Ishikawa (cell line): ENCODE results near the gene RGS7.

Experiments used
- CEBPB ChIP-seq: IDR thresholded peaks from 2 replicates; pipeline ENCODE4 v1.6.1; 2012
- CREB1 ChIP-seq: IDR thresholded peaks from 2 replicates; pipeline ENCODE4 v1.6.1; 2012; ENCODE audit warnings: low read depth
- EGR1 ChIP-seq: IDR thresholded peaks from 2 replicates; pipeline ENCODE4 v1.6.1; 2012
- EP300 ChIP-seq: IDR thresholded peaks from 2 replicates; pipeline ENCODE4 v1.6.1; 2012; ENCODE audit warnings: borderline replicate concordance
- FOXM1 ChIP-seq: IDR thresholded peaks from 2 replicates; pipeline ENCODE4 v1.6.1; 2012; ENCODE audit warnings: low read depth, borderline replicate concordance
- NFIC ChIP-seq: IDR thresholded peaks from 2 replicates; pipeline ENCODE4 v1.6.1; 2012
- RAD21 ChIP-seq: IDR thresholded peaks from 2 replicates; pipeline ENCODE4 v1.6.1; 2012; ENCODE audit warnings: low read depth
- TAF1 ChIP-seq: IDR thresholded peaks from 2 replicates; pipeline ENCODE4 v1.6.1; 2012; ENCODE audit warnings: low read depth, mild to moderate bottlenecking
- TCF12 ChIP-seq: IDR thresholded peaks from 2 replicates; pipeline ENCODE4 v1.6.1; 2012; ENCODE audit warnings: low read depth
- TEAD4 ChIP-seq: IDR thresholded peaks from 2 replicates; pipeline ENCODE4 v1.6.1; 2012
- YY1 ChIP-seq: IDR thresholded peaks from 2 replicates; pipeline ENCODE4 v1.6.1; 2012; ENCODE audit warnings: low read depth
- ZBTB7A ChIP-seq: IDR thresholded peaks from 2 replicates; pipeline ENCODE4 v1.6.1; 2012; ENCODE audit warnings: low read depth
- TF ChIP-seq, protein P1 (sequence below): IDR thresholded peaks from 2 replicates; pipeline ENCODE4 v1.6.1; 2012
- TF ChIP-seq, protein P2 (sequence below): IDR thresholded peaks from 2 replicates; pipeline ENCODE4 v1.6.1; 2012; ENCODE audit warnings: low read depth, mild to moderate bottlenecking
- TF ChIP-seq, protein P3 (sequence below): IDR thresholded peaks from 2 replicates; pipeline ENCODE4 v1.6.1; 2012

The RGS7 gene

GRCh38 chr1:241356519-241357365, at the start of gene RGS7:
RGS7 (minus strand) TSS chr1:241357205.
- TF ChIP-seq, protein P1, sequence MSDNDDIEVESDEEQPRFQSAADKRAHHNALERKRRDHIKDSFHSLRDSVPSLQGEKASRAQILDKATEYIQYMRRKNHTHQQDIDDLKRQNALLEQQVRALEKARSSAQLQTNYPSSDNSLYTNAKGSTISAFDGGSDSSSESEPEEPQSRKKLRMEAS = peak; percentile 41; the same call in 1 of the 2 replicates
- TF ChIP-seq, protein P2, sequence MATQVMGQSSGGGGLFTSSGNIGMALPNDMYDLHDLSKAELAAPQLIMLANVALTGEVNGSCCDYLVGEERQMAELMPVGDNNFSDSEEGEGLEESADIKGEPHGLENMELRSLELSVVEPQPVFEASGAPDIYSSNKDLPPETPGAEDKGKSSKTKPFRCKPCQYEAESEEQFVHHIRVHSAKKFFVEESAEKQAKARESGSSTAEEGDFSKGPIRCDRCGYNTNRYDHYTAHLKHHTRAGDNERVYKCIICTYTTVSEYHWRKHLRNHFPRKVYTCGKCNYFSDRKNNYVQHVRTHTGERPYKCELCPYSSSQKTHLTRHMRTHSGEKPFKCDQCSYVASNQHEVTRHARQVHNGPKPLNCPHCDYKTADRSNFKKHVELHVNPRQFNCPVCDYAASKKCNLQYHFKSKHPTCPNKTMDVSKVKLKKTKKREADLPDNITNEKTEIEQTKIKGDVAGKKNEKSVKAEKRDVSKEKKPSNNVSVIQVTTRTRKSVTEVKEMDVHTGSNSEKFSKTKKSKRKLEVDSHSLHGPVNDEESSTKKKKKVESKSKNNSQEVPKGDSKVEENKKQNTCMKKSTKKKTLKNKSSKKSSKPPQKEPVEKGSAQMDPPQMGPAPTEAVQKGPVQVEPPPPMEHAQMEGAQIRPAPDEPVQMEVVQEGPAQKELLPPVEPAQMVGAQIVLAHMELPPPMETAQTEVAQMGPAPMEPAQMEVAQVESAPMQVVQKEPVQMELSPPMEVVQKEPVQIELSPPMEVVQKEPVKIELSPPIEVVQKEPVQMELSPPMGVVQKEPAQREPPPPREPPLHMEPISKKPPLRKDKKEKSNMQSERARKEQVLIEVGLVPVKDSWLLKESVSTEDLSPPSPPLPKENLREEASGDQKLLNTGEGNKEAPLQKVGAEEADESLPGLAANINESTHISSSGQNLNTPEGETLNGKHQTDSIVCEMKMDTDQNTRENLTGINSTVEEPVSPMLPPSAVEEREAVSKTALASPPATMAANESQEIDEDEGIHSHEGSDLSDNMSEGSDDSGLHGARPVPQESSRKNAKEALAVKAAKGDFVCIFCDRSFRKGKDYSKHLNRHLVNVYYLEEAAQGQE = peak; percentile 77
- no peak for TF ChIP-seq TEAD4
- TF ChIP-seq, protein P3, sequence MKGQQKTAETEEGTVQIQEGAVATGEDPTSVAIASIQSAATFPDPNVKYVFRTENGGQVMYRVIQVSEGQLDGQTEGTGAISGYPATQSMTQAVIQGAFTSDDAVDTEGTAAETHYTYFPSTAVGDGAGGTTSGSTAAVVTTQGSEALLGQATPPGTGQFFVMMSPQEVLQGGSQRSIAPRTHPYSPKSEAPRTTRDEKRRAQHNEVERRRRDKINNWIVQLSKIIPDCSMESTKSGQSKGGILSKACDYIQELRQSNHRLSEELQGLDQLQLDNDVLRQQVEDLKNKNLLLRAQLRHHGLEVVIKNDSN = peak; percentile 86
- no peak for TF ChIP-seq TAF1

DNA sequence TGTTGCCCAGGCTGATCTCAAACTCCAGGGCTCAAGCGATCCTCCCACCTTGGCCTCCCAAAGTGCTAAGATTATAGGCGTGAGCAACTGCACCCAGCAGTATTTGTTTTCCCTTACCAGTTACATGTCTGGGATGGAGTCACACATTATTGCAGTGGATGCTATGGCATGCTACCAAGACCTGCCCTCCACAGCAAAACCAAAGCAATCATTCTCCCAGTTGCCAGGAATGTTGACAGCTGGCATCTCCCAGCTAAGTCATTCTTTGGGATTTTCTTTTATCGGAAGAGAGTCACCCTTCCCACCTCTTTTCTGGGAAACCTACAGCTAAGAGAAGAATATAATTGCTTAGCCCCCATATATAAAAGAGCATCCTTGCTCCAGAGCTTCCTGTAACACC, 49.4 kb upstream of the RGS7 start:
- TF ChIP-seq CREB1 (no peak), CEBPB (no peak), EGR1 (no peak), ZBTB7A (no peak), TAF1 (no peak), TEAD4 (no peak), TCF12 (no peak), RAD21 (no peak), NFIC (no peak), YY1 (no peak), FOXM1 (no peak), EP300 (no peak)
- TF ChIP-seq, protein P2 = no peak
- TF ChIP-seq, protein P3 = no peak
- TF ChIP-seq, protein P1 = no peak

- TF ChIP-seq RAD21 (no peak), YY1 (no peak), TEAD4 (no peak), CREB1 (no peak), FOXM1 (no peak), CEBPB (no peak), TAF1 (no peak), EP300 (no peak)
- TF ChIP-seq, protein P3 = no peak
- TF ChIP-seq, protein P1 = no peak
- TF ChIP-seq, protein P2 = no peak
These were observed 44.2 kb upstream of the RGS7 start for GRCh38 chr1:241401156-241401555.
